ENCODE results near the gene SLC37A1.

Gene SLC37A1

DNA sequence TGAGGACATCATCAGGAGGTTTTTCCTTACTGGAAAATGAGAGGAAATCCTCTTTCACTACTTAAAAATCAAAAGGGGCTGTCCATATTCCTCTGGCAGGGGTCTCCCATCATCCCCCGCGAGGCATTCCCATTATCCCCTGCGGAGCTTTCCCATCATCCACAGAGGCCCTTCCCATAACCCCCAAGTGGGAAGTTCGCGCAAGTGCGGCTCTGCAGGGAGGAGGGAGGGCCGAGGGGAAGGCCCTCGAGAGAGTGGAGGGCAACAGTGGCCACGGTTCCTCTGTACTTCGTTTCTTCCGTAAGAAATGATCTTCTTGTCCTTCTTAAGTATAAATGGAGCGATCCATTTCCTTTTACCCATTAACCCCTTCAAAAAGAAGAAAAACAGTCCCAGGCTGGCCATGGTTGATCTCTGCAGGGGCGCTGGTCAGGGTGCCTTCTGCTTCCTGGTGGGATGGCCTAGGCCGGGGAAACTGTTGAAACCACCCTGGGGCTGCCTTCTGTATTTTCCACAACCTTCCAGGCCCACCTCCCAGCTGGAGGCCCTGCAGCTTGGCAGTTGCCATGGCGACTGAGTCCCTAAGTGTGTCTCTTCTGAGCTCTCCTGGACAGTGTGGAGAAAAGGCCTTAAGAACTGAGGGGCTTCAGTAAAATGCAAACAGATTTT lies 14.1 kb upstream of the SLC37A1 start:
- CTCF ChIA-PET, result no interaction called here
- TF ChIP-seq, protein P1, sequence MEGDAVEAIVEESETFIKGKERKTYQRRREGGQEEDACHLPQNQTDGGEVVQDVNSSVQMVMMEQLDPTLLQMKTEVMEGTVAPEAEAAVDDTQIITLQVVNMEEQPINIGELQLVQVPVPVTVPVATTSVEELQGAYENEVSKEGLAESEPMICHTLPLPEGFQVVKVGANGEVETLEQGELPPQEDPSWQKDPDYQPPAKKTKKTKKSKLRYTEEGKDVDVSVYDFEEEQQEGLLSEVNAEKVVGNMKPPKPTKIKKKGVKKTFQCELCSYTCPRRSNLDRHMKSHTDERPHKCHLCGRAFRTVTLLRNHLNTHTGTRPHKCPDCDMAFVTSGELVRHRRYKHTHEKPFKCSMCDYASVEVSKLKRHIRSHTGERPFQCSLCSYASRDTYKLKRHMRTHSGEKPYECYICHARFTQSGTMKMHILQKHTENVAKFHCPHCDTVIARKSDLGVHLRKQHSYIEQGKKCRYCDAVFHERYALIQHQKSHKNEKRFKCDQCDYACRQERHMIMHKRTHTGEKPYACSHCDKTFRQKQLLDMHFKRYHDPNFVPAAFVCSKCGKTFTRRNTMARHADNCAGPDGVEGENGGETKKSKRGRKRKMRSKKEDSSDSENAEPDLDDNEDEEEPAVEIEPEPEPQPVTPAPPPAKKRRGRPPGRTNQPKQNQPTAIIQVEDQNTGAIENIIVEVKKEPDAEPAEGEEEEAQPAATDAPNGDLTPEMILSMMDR (conservative IDR thresholded peaks at IDR 0.05; ENCODE audit: low read depth), result no peak
- no peak overlapping the region for H3K27ac ChIP-seq
- DNase-seq (ENCODE audit: low spot score), result no peak
- POLR2A ChIA-PET (ENCODE audit: low non-redundant PET), result no interaction called here

DNA sequence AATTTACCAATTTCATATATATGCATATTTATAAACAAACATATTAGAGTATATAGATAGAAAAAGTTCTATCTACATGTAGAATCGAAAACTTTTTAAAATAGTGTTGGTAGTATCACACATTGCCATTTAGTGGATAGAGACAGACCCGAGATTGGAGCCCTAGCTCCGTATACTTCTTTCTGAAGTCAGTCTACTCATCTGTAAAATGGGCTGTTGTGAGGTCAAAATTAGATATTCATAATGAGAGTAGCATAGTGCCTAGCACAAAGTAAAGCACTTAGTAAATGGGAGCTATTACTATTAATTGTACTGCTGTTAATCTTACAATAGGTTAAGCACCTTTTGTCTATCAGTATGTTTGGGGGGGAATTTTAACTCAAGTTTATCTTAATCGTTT lies 13.4 kb upstream of the SLC37A1 start:
- CTCF ChIA-PET, result interaction anchor here (0.8 kb wide), 1 partner anchor 15 kb away, joined by 3 read pairs; no protein-coding TSS in a partner anchor
- H3K27ac ChIP-seq, result no peak overlapping the region
- TF ChIP-seq, protein P1 (conservative IDR thresholded peaks at IDR 0.05; ENCODE audit: low read depth), result no peak
- POLR2A ChIA-PET (ENCODE audit: low non-redundant PET), result no interaction called here
- DNase-seq (ENCODE audit: low spot score), result no peak

DNA sequence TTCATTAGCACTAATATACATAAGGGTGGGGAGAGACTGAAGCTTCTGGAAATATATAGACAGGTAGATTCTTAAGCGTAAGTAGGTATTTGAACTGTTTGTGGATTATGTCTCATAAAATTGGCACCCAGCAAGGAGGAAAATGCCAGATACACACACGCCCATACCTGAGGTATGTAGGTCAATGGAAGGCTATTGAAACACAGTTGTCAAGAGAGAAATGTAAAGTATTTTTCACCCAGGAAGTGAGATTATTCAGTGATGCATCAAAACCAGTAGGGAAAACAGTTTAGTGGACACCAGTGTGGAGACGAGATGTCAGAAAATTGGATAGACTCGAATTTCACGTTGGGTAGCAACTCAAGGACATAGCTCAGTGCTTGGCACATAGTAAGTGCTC lies 12.9 kb upstream of the SLC37A1 start:
- DNase-seq (ENCODE audit: low spot score), result no peak
- no peak overlapping the region for H3K27ac ChIP-seq
- TF ChIP-seq, protein P1 (conservative IDR thresholded peaks at IDR 0.05; ENCODE audit: low read depth), result no peak
- CTCF ChIA-PET, result interaction anchor here (0.8 kb wide), 1 partner anchor 14 kb away, joined by 3 read pairs; no protein-coding TSS in a partner anchor
- POLR2A ChIA-PET (ENCODE audit: low non-redundant PET), result no interaction called here

DNA sequence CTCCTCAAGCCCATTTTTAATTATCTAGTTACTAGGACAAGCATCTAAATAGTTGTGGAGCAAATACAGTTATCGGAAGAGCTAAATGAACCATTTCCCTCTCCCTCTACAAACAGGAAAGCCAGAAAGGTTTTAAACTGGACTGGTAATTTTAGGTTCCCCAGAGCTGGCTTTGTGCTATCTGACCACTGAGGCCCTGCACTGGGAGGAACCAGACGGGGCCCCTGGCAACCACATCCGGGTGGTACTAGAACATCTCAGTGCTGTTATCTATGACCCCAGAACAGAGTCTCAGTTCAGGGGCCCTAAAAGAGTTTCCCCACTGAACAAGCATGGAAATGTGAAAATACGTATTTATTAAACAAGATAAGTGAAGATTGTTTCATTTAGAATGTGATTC lies 9.9 kb upstream of the SLC37A1 start:
- ChIA-PET CTCF (interaction anchor here (0.6 kb wide), 1 partner anchor 10 kb away, joined by 3 read pairs; the partner anchor contains the start of gene SLC37A1), POLR2A (ENCODE audit: low non-redundant PET) (no interaction called here)
- H3K27ac ChIP-seq, result no peak overlapping the region
- TF ChIP-seq, protein P1 (conservative IDR thresholded peaks at IDR 0.05; ENCODE audit: low read depth), result no peak
- DNase-seq (ENCODE audit: low spot score), result no peak

DNA sequence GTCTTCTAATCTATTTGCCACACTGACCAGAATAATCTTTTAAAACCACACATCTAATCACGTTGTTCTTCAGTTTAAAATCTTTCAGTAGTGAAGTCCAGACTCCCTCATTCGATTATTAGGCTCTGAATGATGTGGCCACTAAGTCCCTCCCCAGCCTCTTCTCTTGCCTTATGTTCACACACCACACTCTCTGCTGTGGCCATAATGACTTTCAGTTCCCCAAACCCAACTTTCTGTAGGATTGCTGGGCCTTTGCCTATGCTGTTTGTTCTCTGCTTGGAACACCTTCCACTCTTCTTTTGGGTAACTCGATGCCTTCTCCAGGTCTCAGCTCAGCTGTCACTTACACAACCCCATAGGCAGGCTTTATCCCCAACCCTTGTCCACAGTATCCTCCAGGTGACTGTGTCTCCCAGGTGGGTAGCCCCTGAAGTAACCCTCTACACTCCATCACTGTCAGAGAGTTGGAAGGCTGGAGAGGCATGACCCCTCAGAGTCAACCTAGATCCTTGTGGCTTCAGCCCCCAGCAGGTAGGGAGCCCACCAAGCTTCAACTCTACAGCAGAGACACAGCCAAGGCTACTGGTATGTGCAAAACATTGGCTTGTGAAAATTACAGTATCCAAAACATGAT lies 8.4 kb upstream of the SLC37A1 start:
- DNase-seq (ENCODE audit: low spot score), result no peak
- TF ChIP-seq, protein P1 (conservative IDR thresholded peaks at IDR 0.05; ENCODE audit: low read depth), result no peak
- no peak overlapping the region for H3K27ac ChIP-seq
- ChIA-PET POLR2A (ENCODE audit: low non-redundant PET) (no interaction called here), CTCF (no interaction called here)

DNA sequence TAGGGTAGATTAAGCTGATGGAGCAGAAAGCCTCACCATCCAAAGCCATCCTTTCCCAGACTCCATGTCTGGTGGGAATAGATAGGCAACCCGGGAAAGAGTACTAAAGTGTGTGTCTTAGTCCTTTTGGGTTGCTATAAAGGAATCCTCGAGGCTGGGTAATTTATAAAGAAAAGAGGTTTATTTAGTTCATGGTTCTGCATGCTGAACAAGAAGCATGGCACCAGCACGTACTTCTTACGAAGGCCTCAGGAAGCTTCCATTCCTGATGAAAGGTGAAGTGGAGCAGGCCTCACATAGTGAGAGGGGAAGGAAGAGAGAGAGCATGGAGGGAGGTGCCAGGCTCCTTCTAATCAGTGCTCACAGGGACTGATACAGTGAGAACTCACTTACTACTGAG lies 6.2 kb upstream of the SLC37A1 start:
- ChIA-PET POLR2A (ENCODE audit: low non-redundant PET) (no interaction called here), CTCF (no interaction called here)
- TF ChIP-seq, protein P1 (conservative IDR thresholded peaks at IDR 0.05; ENCODE audit: low read depth), result no peak
- DNase-seq (ENCODE audit: low spot score), result no peak
- no peak overlapping the region for H3K27ac ChIP-seq

All from RWPE1 (cell line).